Uterus (tissue), 4 donors: Measurements from ENCODE around the gene ATP1A2. TPM values are rescaled to one million over a fixed set of nuclear protein-coding genes. Genes with fewer than 3 reads are reported as not detected.

Experiments
- DNase-seq, 2 donors: peaks; one replicate each; pipeline ENCODE4 v3.0.0-alpha.2; 2019 to 2020
- H3K27ac ChIP-seq, 2 donors: fragments of 200-600 bp; sonication (generic); 1 replicate in 1 of 2; 2 replicates in 1 of 2; pipeline ENCODE4 v1.5.1; 2016 to 2018
- H3K27me3 ChIP-seq, 2 donors: fragments of 200-600 bp; sonication (generic); one replicate each; pipeline ENCODE4 v1.5.1; 2018 to 2019; ENCODE audit warnings: control low read depth in 1 of 2
- H3K36me3 ChIP-seq, 2 donors: fragments of 200-600 bp; sonication (generic); one replicate each; pipeline ENCODE4 v1.5.1; 2019; ENCODE audit warnings: control low read depth in 1 of 2
- H3K4me1 ChIP-seq, 2 donors: fragments of 200-600 bp; sonication (generic); one replicate each; pipeline ENCODE4 v1.5.1; 2018 to 2019; ENCODE audit warnings: control low read depth in 1 of 2
- H3K4me3 ChIP-seq, 2 donors: fragments of 200-600 bp; sonication (generic); 1 replicate in 1 of 2; 2 replicates in 1 of 2; pipeline ENCODE4 v1.5.1; 2018 to 2019; ENCODE audit warnings: mild to moderate bottlenecking in 1 of 2
- H3K9me3 ChIP-seq, 2 donors: fragments of 200-600 bp; sonication (generic); one replicate each; pipeline ENCODE4 v1.5.1; 2019; ENCODE audit warnings: control low read depth in 1 of 2
- CTCF ChIP-seq, 4 experiments: fragments of 200-600 bp in 2 of 4; fragments of 450-650 bp in 2 of 4; sonication (generic) in 2 of 4; IDR thresholded peaks; one replicate each; pipeline ENCODE4 v1.5.1; 2016 to 2019; ENCODE audit warnings: antibody characterized with exemption in 4 of 4, mild to moderate bottlenecking in 2 of 4, moderate library complexity in 1 of 4
- POLR2A ChIP-seq, 2 donors: fragments of 450-650 bp; IDR thresholded peaks; one replicate each; pipeline ENCODE4 v1.6.1; 2016; ENCODE audit warnings: antibody characterized with exemption in 2 of 2, mild to moderate bottlenecking in 1 of 2, moderate library complexity in 1 of 2
- intact Hi-C: fragments of 100-400 bp; cut with DNase I; formaldehyde crosslinking; loops from one replicate; pipeline ENCODE4 v1.15.1; 2023; ENCODE audit warnings: low total_unique reads
- total RNA-seq, 4 donors: library from RNA; depleted of rRNA in 3 of 4; stranded (reverse); fragments of >200 nt in 3 of 4; gene quantifications; one replicate each; pipeline versions ENCODE4 v1.1.0 to v1.2.4, GENCODE V29; 2014 to 2023
- donor health status: DM: yes; HTN: yes; CAD: no.

ATP1A2 gene
- total RNA-seq, 4 donors from 2014 or later, result 1.2 to 36.8 (median 13.4) TPM

DNA sequence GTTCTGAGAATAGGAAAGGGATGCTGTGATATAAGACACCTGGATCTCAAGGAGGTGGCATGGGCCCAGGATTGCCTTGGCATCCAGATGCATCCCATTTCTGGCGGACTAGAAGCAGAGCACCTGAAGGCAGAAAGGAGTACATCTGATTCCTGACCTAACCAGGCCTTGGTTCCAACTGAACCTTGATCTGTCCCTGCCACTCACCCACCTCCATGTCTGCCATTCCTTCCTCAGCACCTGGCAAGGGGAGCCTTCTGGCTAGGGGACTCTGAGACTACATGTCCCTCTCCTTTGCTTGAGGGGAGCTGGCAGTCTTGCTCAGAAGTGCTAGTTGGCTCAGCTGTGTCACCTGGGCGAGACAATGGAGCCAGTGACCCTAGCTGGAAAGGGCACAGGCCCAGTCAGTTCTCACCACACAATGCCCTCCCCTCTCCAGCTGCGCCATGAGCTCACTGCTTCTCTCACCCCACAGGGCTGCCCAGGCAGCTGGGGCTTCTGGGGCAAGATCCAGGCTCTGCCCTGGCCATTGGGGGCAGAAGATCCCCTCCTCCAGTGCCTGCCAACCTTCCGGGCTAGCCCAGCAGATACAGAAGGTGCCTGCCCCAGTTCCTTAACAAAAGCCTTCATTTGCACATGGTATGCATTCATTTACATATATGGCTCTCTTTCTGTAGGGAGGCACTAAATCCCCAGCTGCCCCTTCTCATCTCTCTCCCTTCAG is 20.0 kb upstream of the ATP1A2 start:
- TF ChIP-seq POLR2A (IDR thresholded peaks at IDR 0.05) (no peak), CTCF (IDR thresholded peaks at IDR 0.05) (no peak)
- Histone ChIP-seq H3K27me3 (no peaks in the 10 kb centered on the region), H3K4me3 (no peak overlapping the region), H3K27ac (no peak overlapping the region), H3K36me3 (no peaks in the 10 kb centered on the region), H3K9me3 (no peaks in the 10 kb centered on the region), H3K4me1 (peaks cover 4 to 10% of the 10 kb centered on the region in 2 donors)
- no peak for DNase-seq
- intact Hi-C loops, result loop anchor here (10.0 kb wide), 1 partner anchor 99 kb away; the partner anchor contains the start of gene CASQ1

DNA sequence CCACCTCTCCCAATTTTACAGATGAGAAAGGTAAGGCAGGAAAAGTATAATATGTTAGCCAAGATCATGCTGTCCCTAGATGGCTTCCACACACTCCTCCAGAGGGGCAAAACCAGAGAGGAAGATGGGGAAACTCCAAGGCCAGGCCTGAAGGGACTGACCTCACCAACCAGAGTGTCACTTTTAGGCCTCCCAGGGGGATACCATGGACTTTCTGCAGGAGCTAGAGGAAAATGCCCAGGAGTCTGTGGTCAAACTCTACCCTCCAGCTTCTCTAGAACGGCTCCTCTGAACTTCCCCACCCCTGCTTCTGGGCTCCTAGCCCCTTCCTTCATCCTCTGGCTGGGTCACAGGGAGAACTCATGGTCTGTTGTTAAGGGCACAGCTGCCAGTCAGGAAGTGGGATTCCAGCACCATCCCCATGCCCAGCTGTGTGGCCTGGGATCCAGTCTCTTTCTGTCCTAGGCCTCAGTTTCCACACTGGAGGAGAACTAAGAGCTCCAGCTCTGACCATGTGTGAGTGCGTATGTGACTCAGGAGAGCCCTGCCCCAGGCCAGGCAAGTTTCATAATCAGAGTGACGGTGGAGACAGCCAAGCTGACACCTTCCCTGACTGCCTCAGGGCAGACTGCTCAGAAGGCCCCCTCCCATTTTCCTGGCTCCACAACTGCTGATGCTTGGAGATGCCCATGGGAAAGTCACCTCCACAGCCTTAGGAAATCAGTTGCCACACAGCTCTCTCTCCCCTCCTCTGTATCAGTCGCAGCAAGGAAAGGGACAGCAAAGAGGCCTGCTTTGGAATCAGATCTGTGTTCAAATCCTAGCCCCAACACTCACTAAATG is 19.1 kb upstream of the ATP1A2 start:
- no peaks in the 10 kb centered on the region for H3K9me3 ChIP-seq
- no peak for TF ChIP-seq POLR2A (IDR thresholded peaks at IDR 0.05)
- TF ChIP-seq CTCF (IDR thresholded peaks at IDR 0.05), result no peak
- DNase-seq, result no peak
- H3K4me1 ChIP-seq, result peaks cover 7 to 10% of the 10 kb centered on the region in 2 donors
- intact Hi-C loops, result loop anchor here (10.0 kb wide), 1 partner anchor 98 kb away; the partner anchor contains the start of gene CASQ1
- no peaks in the 10 kb centered on the region for H3K36me3 ChIP-seq
- H3K4me3 ChIP-seq, result no peak overlapping the region
- no peaks in the 10 kb centered on the region for H3K27me3 ChIP-seq
- no peak overlapping the region for H3K27ac ChIP-seq

DNA sequence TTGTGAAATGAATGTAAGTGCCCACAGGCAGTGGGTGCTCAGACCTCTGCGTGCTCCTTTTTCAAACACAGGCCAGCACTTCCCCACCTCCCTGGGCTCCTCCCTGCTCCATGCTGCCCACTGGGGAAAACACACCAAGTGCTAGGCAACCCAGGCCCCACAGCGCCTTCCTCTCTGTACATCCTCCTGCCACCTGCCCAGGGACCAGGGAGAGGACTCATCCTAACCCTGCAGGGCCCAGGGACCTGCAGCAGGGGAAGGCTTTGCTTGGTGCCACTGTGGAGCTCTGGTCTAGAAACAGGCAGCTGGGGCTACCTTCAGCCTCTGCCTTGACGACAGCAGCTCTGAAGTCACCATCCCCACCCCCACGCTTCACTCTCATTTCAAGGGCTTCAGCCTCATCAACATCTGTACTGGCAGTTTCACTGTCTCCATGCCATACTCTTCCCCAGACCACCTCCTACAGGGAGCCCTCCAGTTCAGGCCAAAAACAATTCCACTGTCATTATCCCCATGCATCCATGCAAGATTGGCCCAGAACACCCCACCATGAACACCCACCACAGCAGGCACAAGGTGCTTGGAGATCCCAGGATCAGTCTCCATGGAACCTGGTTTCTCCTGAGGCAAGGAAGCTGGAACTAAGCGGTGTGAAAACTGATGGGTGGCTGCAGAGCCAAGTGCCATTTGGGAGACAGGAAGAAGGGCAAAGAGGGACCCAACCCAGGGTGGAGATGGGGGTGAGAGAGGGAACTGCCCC is 18.2 kb upstream of the ATP1A2 start:
- Histone ChIP-seq H3K36me3 (no peaks in the 10 kb centered on the region), H3K4me3 (peak overlapping the region; percentile 90 to 99), H3K9me3 (no peaks in the 10 kb centered on the region), H3K27me3 (no peaks in the 10 kb centered on the region), H3K4me1 (peaks cover 7 to 10% of the 10 kb centered on the region in 2 donors), H3K27ac (peak overlapping the region in 1 of 2 donors; percentile 91)
- TF ChIP-seq POLR2A (IDR thresholded peaks at IDR 0.05) (no peak), CTCF (IDR thresholded peaks at IDR 0.05) (no peak)
- intact Hi-C loops, result loop anchor here (10.0 kb wide), 1 partner anchor 97 kb away; the partner anchor contains the start of gene CASQ1
- no peak for DNase-seq

DNA sequence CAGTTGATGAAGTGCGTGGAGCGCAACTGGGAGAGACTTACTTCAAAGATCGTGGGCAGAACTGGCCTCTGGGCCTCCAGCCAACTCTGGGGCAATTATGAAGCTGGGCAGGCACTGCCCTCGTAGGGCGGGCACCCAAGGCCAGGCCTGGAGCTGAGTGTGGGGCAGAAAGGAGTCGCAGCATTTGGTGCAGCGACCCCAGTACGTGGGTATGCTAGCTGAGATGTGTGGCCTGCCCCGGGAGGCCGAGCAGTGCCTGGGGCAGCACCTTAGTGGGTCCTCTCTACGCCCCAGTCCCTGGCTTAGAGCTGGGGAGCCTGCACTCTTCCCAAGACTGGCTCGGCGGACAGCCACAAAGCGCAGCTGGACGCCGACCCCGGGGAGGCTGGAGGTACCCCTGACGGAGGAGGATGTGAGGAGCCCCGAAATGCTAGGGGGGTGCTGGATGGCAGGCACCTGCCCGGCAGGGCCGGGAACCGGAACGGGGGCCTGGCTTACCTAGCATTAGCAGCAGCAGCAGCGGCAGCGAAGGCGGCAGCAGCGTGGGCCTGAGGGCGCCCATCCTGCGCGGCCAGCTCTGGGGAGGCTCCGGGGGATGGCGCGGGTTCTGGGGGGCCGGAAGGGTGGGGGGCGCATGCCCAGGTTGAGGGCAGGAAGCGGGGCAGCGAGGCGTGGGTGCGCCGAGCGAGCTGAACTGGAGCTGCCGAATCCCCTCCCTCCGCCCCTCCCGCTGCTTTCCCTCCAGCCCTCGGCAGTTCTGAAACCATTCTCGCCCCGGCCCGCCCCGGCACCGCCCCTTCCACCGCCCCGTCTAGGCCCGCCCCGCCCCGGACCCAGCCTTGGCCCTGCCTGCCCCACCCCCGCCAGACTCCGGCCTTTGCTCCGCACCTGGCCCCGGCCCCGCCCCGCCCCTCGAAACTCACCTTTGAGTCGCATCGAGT is 17.4 kb upstream of the ATP1A2 start, which contains the start of gene IGSF8:
IGSF8 (minus strand) TSS at position 709 of the 941 bp plus-strand sequence; CDS start at position 562, 147 bp downstream.
- no peaks in the 10 kb centered on the region for H3K9me3 ChIP-seq
- H3K36me3 ChIP-seq, result no peaks in the 10 kb centered on the region
- DNase-seq, result peak; percentile 90 to 92
- intact Hi-C loops, result loop anchor here (10.0 kb wide), 1 partner anchor 97 kb away; the partner anchor contains the start of gene CASQ1
- H3K27ac ChIP-seq, result peak within 1 kb of the TSS; percentile 85 to 91
- H3K4me3 ChIP-seq, result peak within 1 kb of the TSS; percentile 90 to 99
- peaks cover 7 to 10% of the 10 kb centered on the region in 2 donors for H3K4me1 ChIP-seq
- TF ChIP-seq POLR2A (IDR thresholded peaks at IDR 0.05), result peak; percentile 20 to 56
- TF ChIP-seq CTCF (IDR thresholded peaks at IDR 0.05), result no peak
- H3K27me3 ChIP-seq, result no peaks in the 10 kb centered on the region
